A204.1 (cell line): Measurements from ENCODE around the gene HDAC1.

ENCODE experiments used
- FAIRE-seq: peaks from 2 replicates; lab custom pipeline; 2012; peaks lifted over from hg19 to GRCh38; lab: Jason Lieb, UNC

Gene HDAC1

DNA sequence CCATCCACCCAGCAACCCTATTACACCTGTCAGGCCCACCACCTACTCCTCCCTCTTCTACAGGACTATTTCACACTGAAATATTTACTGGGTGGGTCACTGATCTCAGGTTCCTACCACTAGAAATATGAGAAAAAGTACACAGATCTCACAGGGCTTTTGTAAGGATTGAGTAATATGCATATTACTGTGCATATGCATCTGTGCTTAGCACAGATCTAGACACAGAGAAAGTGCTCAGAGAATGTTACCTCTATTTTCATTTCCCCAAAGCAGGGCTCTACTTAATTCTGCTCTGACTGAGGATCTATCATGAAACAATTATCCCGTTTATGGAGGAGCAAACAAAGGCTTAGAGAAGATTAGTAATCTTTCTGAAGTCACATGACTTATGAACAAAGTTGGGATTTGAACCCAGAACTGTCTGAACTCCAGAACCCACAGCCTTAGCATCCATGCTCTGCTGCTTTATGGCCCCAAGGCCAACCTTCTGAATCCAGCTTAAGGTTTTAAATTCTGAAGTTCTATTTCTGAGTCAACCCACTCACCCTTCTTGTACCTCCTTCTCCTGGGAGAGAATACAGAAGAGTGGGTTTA, 82.2 kb downstream of the HDAC1 start:
- no peak for FAIRE-seq

DNA sequence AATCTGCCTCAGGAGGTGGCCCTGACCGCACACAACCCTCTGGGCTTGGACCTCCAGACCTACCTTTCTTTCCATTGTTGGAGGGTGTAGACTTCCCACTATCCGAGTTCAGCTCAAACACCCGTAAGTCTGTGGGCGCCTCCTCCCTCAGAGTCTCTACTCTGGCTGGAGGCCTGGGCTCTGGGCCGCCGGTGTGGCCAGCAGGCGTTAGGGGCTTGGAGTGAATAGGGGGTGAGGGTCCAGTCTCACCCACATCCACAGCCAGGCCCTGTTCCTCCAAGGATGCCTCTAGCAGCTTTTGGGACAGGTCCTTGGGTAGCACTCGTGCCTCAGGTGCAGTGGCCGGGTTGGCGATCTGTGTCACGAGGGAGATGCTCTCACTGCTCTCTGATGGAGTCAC, 84.3 kb downstream of the HDAC1 start:
- FAIRE-seq = no peak

DNA sequence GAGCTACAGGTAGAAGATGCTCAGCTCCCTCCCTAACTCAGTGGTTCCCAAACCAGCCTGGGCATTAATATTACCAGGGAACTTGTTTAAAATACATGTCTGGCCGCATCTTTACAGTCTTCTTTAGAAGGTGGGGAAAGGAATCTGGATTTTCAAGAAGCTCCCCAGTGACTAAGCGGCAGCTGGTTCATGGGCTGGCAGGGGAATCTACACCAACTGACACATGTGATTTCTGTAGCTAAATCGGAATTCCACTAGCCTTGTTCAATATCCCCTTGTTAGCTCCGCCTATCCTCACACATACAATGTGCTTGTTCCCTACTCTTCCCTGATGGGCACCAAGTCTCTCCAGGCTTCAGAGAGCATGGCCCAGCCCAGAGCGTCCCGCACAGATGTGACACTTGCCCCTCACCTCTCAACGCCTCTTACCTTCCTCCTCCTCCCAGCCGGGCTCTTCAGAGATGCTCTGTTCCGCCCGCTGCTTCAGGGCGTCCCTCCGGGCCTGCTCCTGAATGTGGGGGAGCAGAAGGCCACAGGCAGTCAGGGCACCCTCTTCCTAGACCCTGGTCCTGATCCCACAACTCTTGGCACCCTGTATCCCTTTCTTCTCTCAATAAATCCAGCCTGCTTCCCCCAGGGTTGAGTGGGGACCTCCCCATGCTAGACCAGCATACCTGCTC, 85.8 kb downstream of the HDAC1 start:
- no peak for FAIRE-seq

DNA sequence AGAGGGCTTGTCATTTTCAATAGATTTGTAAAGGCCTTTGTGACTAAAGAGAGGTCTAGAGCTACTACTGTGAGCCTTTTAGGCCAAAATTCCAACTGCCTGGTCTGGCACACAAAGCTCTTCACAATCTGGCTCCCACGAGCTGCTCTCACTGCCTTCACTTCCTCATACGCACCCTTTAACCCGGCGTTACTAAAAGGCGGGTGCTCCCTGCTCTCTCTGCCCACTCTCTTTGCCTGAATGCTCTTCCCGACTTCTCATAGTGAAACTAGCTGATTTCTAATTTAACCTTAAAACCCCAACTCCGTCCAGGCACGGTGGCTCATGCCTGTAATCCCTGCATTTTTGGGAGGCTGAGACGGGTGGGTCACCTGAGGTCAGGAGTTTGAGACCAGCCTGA, 88.2 kb downstream of the HDAC1 start:
- FAIRE-seq = no peak
